ENCODE results near the gene PDZD8.

PDZD8 gene

GRCh38 chr10:117375360-117376178, at the start of gene PDZD8:
Gene PDZD8, minus strand, starts transcription at chr10:117375440. Its CDS starts 213 bp downstream, at chr10:117375227.
- peak within 1 kb of the TSS; percentile 74 for H3K9ac ChIP-seq (ENCODE audit: low read depth, low read length)
- H3K9me3 ChIP-seq (ENCODE audit: control insufficient read depth, insufficient read depth, low read length): no peaks in the 10 kb centered on the region
- no peaks in the 10 kb centered on the region for H3K36me3 ChIP-seq (ENCODE audit: insufficient read depth, low read length)
- no peaks in the 10 kb centered on the region for H3K4me1 ChIP-seq (ENCODE audit: insufficient read depth, low read length)

- Histone ChIP-seq H3K4me1 (ENCODE audit: insufficient read depth, low read length) (0 out of 2 replicates have a peak, but pooled peaks cover 4% of the 10 kb centered on the region), H3K9ac (ENCODE audit: low read depth, low read length) (no peak overlapping the region), H3K36me3 (ENCODE audit: insufficient read depth, low read length) (no peaks in the 10 kb centered on the region; the same call in 1 of the 2 replicates), H3K9me3 (ENCODE audit: control insufficient read depth, insufficient read depth, low read length) (no peaks in the 10 kb centered on the region)
Measured at GRCh38 chr10:117424171-117424570, 48.9 kb upstream of the PDZD8 start.

- H3K36me3 ChIP-seq (ENCODE audit: insufficient read depth, low read length): no peaks in the 10 kb centered on the region
- 0 out of 2 replicates have a peak, but pooled peaks cover 4% of the 10 kb centered on the region for H3K4me1 ChIP-seq (ENCODE audit: insufficient read depth, low read length)
- no peaks in the 10 kb centered on the region for H3K9me3 ChIP-seq (ENCODE audit: control insufficient read depth, insufficient read depth, low read length)
- no peak overlapping the region for H3K9ac ChIP-seq (ENCODE audit: low read depth, low read length)
Measured at GRCh38 chr10:117421985-117422384, 46.7 kb upstream of the PDZD8 start.

GRCh38 chr10:117420768-117421167, 45.5 kb upstream of the PDZD8 start:
- no peaks in the 10 kb centered on the region for H3K36me3 ChIP-seq (ENCODE audit: insufficient read depth, low read length)
- H3K4me1 ChIP-seq (ENCODE audit: insufficient read depth, low read length): 0 out of 2 replicates have a peak, but pooled peaks cover 4% of the 10 kb centered on the region
- no peak overlapping the region for H3K9ac ChIP-seq (ENCODE audit: low read depth, low read length)
- no peaks in the 10 kb centered on the region for H3K9me3 ChIP-seq (ENCODE audit: control insufficient read depth, insufficient read depth, low read length)

GRCh38 chr10:117419921-117420320, 44.7 kb upstream of the PDZD8 start:
- H3K9me3 ChIP-seq (ENCODE audit: control insufficient read depth, insufficient read depth, low read length): no peaks in the 10 kb centered on the region
- 0 out of 2 replicates have a peak, but pooled peaks cover 2% of the 10 kb centered on the region for H3K4me1 ChIP-seq (ENCODE audit: insufficient read depth, low read length)
- no peak overlapping the region for H3K9ac ChIP-seq (ENCODE audit: low read depth, low read length)
- H3K36me3 ChIP-seq (ENCODE audit: insufficient read depth, low read length): no peaks in the 10 kb centered on the region

GRCh38 chr10:117419159-117419558, 43.9 kb upstream of the PDZD8 start:
- H3K9ac ChIP-seq (ENCODE audit: low read depth, low read length): no peak overlapping the region
- no peaks in the 10 kb centered on the region for H3K9me3 ChIP-seq (ENCODE audit: control insufficient read depth, insufficient read depth, low read length)
- no peaks in the 10 kb centered on the region for H3K36me3 ChIP-seq (ENCODE audit: insufficient read depth, low read length)
- no peaks in the 10 kb centered on the region for H3K4me1 ChIP-seq (ENCODE audit: insufficient read depth, low read length)

- no peaks in the 10 kb centered on the region for H3K36me3 ChIP-seq (ENCODE audit: insufficient read depth, low read length)
- no peaks in the 10 kb centered on the region for H3K4me1 ChIP-seq (ENCODE audit: insufficient read depth, low read length)
Measured at GRCh38 chr10:117418121-117418520, 42.9 kb upstream of the PDZD8 start.

GRCh38 chr10:117417196-117417595, 42.0 kb upstream of the PDZD8 start:
- H3K9me3 ChIP-seq (ENCODE audit: control insufficient read depth, insufficient read depth, low read length): no peaks in the 10 kb centered on the region
- no peaks in the 10 kb centered on the region for H3K36me3 ChIP-seq (ENCODE audit: insufficient read depth, low read length)
- H3K4me1 ChIP-seq (ENCODE audit: insufficient read depth, low read length): no peaks in the 10 kb centered on the region
- H3K9ac ChIP-seq (ENCODE audit: low read depth, low read length): no peak overlapping the region

More at GRCh38 chr10:117418121-117418520, 42.9 kb upstream of the PDZD8 start:
- H3K9me3 ChIP-seq (ENCODE audit: control insufficient read depth, insufficient read depth, low read length): no peaks in the 10 kb centered on the region
- no peak overlapping the region for H3K9ac ChIP-seq (ENCODE audit: low read depth, low read length)

- no peak overlapping the region for H3K9ac ChIP-seq (ENCODE audit: low read depth, low read length)
- no peaks in the 10 kb centered on the region for H3K36me3 ChIP-seq (ENCODE audit: insufficient read depth, low read length)
- H3K9me3 ChIP-seq (ENCODE audit: control insufficient read depth, insufficient read depth, low read length): no peaks in the 10 kb centered on the region
- H3K4me1 ChIP-seq (ENCODE audit: insufficient read depth, low read length): no peaks in the 10 kb centered on the region
Measured at GRCh38 chr10:117413928-117414618, 38.8 kb upstream of the PDZD8 start.

GRCh38 chr10:117412469-117413010, 37.3 kb upstream of the PDZD8 start:
- Histone ChIP-seq H3K9me3 (ENCODE audit: control insufficient read depth, insufficient read depth, low read length) (no peaks in the 10 kb centered on the region), H3K9ac (ENCODE audit: low read depth, low read length) (no peak overlapping the region), H3K36me3 (ENCODE audit: insufficient read depth, low read length) (no peaks in the 10 kb centered on the region), H3K4me1 (ENCODE audit: insufficient read depth, low read length) (no peaks in the 10 kb centered on the region)

GRCh38 chr10:117411479-117412399, 36.5 kb upstream of the PDZD8 start:
- Histone ChIP-seq H3K4me1 (ENCODE audit: insufficient read depth, low read length) (no peaks in the 10 kb centered on the region), H3K9ac (ENCODE audit: low read depth, low read length) (no peak overlapping the region), H3K9me3 (ENCODE audit: control insufficient read depth, insufficient read depth, low read length) (no peaks in the 10 kb centered on the region), H3K36me3 (ENCODE audit: insufficient read depth, low read length) (no peaks in the 10 kb centered on the region)

GRCh38 chr10:117410557-117410956, 35.3 kb upstream of the PDZD8 start:
- Histone ChIP-seq H3K4me1 (ENCODE audit: insufficient read depth, low read length) (no peaks in the 10 kb centered on the region), H3K36me3 (ENCODE audit: insufficient read depth, low read length) (no peaks in the 10 kb centered on the region), H3K9me3 (ENCODE audit: control insufficient read depth, insufficient read depth, low read length) (no peaks in the 10 kb centered on the region), H3K9ac (ENCODE audit: low read depth, low read length) (no peak overlapping the region)

- Histone ChIP-seq H3K9me3 (ENCODE audit: control insufficient read depth, insufficient read depth, low read length) (no peaks in the 10 kb centered on the region), H3K9ac (ENCODE audit: low read depth, low read length) (no peak overlapping the region), H3K36me3 (ENCODE audit: insufficient read depth, low read length) (no peaks in the 10 kb centered on the region), H3K4me1 (ENCODE audit: insufficient read depth, low read length) (no peaks in the 10 kb centered on the region)
Measured at GRCh38 chr10:117409549-117410305, 34.5 kb upstream of the PDZD8 start.
